ENCODE measurements around the gene MCU. TPM values are rescaled to one million over a fixed set of nuclear protein-coding genes. Genes with fewer than 3 reads are reported as not detected.

Gene MCU
- total RNA-seq, 1 donor from 2014 or later = 40.9 TPM

DNA sequence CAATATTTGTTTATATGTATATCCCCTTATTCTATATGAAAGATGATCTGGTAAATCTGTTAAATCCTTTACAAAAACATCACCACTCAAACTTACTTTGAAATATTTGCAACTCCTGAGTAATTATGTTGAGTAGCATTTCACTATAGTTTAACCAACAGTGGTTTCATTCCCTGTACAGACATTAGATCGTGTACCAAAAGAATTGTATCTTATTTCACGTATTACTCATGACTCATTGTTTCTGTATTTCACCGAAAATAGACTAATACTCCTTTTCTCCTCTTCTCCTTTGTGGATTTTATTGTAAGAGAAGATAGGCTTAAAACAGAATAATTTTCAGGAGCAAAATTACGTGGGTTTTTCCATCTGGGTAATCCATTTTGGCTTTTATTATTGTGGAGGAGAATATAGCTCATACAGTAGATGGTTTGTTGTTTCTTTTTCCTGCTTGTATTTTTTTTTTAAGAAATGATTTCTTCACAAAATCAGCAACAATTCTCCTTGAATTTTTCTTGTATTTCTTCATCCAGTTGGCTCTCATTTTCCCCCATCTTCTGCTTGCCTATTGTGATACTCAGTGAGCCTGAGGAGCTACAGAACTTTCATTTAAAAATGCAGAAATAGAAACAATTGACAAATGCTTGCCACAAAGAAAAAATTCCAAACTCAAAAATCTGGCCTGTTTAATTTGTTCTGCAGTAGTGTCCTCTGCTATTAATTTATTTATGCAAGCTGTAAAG, 111.0 kb downstream of the MCU start:
- DNase-seq (ENCODE audit: low spot score) = no peak

DNA sequence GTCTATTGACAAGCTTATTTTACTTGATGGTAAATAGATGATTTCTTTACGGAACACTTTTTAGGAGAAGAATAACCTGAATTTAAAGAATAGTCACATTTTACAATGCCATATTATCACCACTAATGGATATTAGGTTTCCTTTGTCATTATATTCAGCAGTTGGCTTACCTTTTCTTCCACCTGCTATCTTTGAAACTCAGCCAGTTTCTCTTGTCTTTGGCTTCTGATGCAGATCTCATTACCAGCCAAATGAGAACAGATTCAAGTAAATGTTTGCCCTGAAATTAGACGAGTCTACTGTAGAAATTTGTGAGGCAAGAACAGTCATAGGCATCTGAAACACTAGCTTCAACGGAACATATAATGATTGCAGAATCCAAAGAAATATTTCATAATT, 116.1 kb downstream of the MCU start:
- DNase-seq (ENCODE audit: low spot score) = no peak

- DNase-seq (ENCODE audit: low spot score) = no peak
These were observed 117.1 kb downstream of the MCU start for GRCh38 chr10:72809006-72809405.

DNA sequence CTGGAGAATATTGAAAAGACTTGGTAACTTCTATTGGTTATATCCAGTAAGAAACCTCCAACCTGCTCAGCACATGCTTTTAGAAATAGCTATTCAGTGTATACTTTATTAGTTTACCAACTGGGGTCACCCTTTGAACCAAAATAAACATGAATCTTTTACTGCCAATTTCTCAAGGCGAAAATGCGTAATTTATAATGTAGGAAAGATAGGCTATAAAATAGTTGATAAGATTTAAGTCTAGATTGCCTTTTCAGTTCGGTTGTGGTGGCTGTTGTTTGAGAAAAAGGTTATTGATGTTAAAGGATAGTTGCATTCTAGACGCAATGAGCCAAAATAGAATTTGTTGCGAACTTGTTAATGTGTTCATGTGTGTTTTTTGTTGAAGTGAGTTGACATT, 119.0 kb downstream of the MCU start:
- no peak for DNase-seq (ENCODE audit: low spot score)

- DNase-seq (ENCODE audit: low spot score) = no peak
These were observed 120.4 kb downstream of the MCU start for GRCh38 chr10:72812415-72812752.

DNA sequence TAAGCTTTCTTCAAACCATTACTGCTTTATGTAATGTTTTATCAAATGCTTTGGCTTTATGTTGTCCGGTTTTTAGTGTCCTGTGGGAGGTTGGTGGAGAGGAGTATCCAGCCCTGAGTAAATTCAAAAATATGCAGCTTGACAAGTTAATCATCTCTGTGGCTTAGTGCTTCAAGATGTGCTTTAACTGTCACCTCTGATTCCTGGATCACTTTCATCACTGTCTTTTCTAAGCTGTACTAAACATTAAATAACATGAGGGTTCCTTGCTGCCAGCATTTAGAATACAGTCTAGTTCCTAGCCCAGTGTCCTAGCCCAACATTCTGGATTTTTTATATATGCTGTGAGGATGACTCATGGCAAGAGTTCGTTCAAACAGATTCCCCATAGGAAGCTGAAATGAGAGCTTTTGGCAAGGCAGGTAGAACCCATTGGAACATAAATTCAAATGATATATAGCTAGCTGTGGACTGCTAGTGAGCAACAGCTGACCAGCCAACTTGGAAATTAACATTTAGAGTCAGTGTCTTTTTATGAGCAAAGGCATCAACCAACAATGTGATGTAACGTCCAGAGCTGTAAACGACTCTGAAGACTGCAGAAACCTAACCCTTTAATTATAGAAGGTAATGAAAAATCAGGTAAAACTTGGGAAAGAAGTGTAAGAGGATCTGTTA, 120.9 kb downstream of the MCU start:
- no peak for DNase-seq (ENCODE audit: low spot score)

- DNase-seq (ENCODE audit: low spot score) = no peak
These were observed 122.3 kb downstream of the MCU start for GRCh38 chr10:72814099-72814790.

GRCh38 chr10:72816565-72816964, 124.6 kb downstream of the MCU start:
- DNase-seq (ENCODE audit: low spot score) = no peak

DNA sequence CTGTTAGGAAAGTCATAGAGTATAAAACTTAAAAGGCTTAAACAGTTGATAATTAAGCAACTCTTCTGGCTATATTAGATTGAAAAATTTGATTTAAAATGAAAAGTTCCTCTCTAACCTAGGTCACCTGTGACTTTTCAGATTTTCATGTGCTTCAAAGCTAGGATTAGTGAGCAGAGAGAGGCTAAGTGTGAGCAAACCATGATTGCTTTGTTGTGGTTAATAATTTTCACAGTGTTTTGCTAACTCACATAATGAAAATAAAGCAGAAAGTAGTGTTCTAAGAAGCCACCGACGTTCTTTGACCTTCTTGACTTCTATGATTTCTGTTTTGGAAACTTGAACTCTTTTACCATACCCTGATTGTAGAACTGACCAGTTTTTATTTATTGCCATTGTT, 126.1 kb downstream of the MCU start:
- DNase-seq (ENCODE audit: low spot score) = no peak

DNA sequence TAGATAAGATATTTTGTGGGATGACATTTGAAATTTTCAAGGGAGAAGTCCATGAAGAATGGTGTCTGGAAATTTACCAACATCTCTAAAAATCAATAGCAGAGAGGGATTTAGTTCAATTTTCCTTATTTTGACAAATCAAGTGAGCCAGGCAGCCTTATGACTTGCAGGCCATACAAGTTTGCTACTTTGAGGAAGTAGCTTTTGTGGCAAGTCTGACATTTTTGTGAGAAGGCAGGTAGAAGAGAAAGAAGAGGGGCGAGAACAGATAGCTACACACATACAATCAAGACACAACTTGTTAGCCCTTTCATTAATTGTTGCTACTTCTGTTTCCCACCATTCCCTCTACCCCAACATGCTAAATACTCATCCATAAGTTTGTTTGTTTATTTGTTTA, 127.1 kb downstream of the MCU start:
- DNase-seq (ENCODE audit: low spot score) = no peak

- no peak for DNase-seq (ENCODE audit: low spot score)
These were observed 129.7 kb downstream of the MCU start for GRCh38 chr10:72821606-72822005.

DNA sequence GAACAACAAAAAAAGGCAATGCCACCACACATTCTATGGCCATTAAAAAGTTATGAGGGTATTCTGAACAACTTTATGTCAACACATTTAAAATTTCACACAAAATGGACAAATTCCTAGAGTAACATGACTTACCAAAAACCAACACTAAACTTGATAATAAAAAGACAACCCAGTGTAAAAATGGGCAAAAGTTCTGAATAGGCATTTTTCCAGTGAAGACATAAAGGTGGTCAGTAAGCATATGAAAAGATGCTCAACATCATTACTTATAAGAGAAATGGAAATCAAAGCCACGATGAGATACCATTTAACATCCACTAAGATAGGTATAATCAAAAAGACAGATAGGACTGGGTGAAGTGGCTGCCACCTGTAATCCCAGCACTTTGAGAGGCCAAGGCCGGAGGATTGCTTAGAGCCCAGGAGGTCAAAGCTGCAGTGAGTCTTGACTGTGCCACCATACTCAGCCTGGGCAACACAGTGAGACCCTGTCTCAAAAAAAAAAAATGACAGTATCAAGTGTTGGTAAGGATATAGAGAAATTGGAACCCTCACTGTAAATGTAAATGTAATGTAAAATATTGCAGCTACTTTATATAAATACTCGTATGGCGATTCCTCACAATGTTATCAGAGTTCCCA, 130.5 kb downstream of the MCU start:
- no peak for DNase-seq (ENCODE audit: low spot score)

- no peak for DNase-seq (ENCODE audit: low spot score)
These were observed 133.2 kb downstream of the MCU start for GRCh38 chr10:72825163-72825562.

DNA sequence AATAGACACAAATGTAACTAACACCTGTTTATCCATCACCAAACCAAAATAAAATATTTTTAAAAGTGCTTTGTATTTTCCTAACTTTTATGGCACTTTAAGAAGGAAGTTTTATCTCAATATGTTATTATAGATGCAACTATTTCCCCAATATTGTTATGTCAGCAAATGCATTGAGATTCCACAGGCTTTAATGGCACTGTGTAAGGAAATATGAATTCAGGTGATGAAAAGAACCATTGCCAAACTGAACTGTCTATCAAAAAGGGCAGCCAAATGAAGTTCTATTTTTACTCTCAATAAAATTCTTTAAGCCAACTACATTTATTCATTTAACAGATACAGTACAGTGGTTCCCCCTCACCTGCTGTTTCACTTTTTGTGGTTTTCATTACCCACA, 134.4 kb downstream of the MCU start:
- no peak for DNase-seq (ENCODE audit: low spot score)

DNA sequence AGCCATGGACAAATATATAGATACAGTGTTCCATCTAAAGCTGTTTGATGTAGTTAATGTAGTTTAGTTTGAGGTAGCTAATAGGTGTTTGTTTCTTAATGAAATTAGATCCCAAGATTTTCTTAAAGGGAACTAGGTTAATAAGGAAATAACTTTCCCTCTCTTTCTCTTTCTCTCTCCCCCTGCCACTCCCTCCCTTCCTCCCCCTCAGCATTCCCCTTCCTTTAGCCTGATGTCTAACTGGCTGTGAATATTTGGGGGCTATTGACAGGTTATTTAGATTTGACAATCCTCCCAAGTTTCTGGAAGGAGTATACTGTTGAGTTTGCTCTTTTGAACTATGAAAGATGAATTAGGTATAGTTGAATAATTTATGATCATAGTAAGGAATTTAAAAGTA, 136.4 kb downstream of the MCU start:
- no peak for DNase-seq (ENCODE audit: low spot score)

DNA sequence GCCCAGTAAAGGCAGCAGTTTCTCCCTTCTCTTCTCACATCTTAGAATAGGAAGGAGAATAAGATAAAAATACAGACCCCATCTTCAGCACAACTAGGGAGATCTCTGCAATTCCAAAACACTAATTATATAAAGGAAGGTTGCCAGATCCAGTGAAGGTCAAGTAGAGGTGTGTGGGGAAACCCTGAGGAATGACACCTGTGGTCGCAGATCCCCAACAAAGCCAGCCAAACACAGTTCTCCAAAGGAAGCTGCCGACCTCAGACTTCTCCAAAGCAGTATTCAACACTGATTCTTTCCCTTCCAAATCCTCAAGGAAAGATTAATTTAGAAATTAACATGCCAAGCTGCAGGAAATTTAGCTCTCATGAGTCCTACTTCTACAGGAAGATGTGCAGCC, 138.7 kb downstream of the MCU start:
- no peak for DNase-seq (ENCODE audit: low spot score)

GRCh38 chr10:72831696-72832409, 139.9 kb downstream of the MCU start:
- no peak for DNase-seq (ENCODE audit: low spot score)

DNA sequence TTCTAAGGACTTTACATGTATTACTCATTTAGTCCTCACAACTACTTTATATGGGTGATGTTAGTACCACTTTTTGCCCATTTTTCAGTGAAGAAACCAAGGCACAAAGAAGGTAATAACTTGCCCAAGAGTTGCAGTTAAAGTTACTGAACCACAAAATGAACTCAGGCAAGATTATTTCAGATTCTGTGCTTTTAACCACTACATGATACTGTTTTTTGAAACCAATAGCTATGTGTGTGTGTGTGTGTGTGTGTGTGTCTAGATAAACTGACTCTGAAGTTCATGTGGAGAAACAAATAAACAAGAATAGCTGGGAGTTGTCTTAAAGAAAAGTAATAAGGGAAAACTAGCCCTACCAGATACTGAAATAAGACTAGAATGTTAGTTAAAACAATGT, 140.8 kb downstream of the MCU start:
- DNase-seq (ENCODE audit: low spot score) = no peak

- peak; percentile 54 for DNase-seq (ENCODE audit: low spot score)
These were observed 142.4 kb downstream of the MCU start for GRCh38 chr10:72834183-72834825.

DNA sequence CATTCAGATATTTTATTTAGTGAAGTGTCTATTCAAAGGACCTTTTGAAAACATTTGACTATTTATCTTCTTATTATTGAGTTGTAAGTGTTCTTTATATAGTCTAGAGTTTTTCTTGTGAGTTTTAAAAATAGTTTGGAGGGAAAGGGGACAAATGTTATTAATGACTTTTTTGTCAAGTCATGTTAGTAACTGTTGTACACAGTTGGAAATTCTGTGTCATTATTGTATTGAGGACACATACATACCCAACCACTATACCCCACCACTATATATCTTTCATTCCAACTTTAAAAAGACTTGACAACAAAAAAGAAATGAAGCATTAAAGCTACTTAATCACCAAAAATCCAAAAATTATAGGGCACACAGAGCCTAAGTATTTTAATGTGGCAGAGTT, 148.4 kb downstream of the MCU start:
- no peak for DNase-seq (ENCODE audit: low spot score)

- no peak for DNase-seq (ENCODE audit: low spot score)
These were observed 149.5 kb downstream of the MCU start for GRCh38 chr10:72841487-72841886.

- no peak for DNase-seq (ENCODE audit: low spot score)
These were observed 150.2 kb downstream of the MCU start for GRCh38 chr10:72842164-72842563.
